Endodermal cell (in vitro differentiated cells): Measurements from ENCODE around the gene AIF1L. TPM values are rescaled to one million over a fixed set of nuclear protein-coding genes. Genes with fewer than 3 reads are reported as not detected.

Experiments
- DNase-seq: peaks from one replicate; pipeline ENCODE4 v3.0.0-alpha.2; 2017
- H3K27ac ChIP-seq: 2 replicates; pipeline ENCODE4 v1.5.1; 2013; ENCODE audit warnings: mild to moderate bottlenecking, low read depth, low read length, moderate library complexity
- H3K27me3 ChIP-seq: 2 replicates; pipeline ENCODE4 v1.6.1; 2013; ENCODE audit warnings: mild to moderate bottlenecking, low read length, moderate library complexity; ENCODE audit not compliant: insufficient read depth, control insufficient read depth, poor library complexity, severe bottlenecking
- H3K36me3 ChIP-seq: 2 replicates; pipeline ENCODE4 v1.7.0; 2013; ENCODE audit warnings: mild to moderate bottlenecking, low read length, moderate library complexity; ENCODE audit not compliant: control insufficient read depth, insufficient read depth
- H3K4me1 ChIP-seq: one replicate; pipeline ENCODE4 v1.7.0; 2013; ENCODE audit warnings: low read length; ENCODE audit not compliant: control insufficient read depth, insufficient read depth
- H3K4me3 ChIP-seq: 2 replicates; pipeline ENCODE4 v1.5.1; 2013; ENCODE audit warnings: mild to moderate bottlenecking, low read length, moderate library complexity
- H3K9ac ChIP-seq: 2 replicates; pipeline ENCODE4 v1.6.1; 2013; ENCODE audit warnings: mild to moderate bottlenecking, low read length, moderate library complexity; ENCODE audit not compliant: poor library complexity, severe bottlenecking; ENCODE audit errors: extremely low read depth
- H3K9me3 ChIP-seq: 2 replicates; pipeline ENCODE4 v1.6.1; 2013; ENCODE audit warnings: mild to moderate bottlenecking, low read length, moderate library complexity; ENCODE audit not compliant: control insufficient read depth
- H3K27ac Mint-ChIP-seq: 2 replicates; pipeline ENCODE4 v1.8.0; 2020; ENCODE audit warnings: mixed read lengths
- H3K27me3 Mint-ChIP-seq: 2 replicates; pipeline ENCODE4 v1.8.0; 2021; ENCODE audit warnings: mild to moderate bottlenecking, mixed read lengths; ENCODE audit not compliant: insufficient read depth
- H3K36me3 Mint-ChIP-seq: 2 replicates; pipeline ENCODE4 v1.8.0; 2020; ENCODE audit warnings: low read depth, mixed read lengths
- H3K4me1 Mint-ChIP-seq: 2 replicates; pipeline ENCODE4 v1.8.0; 2020; ENCODE audit warnings: mixed read lengths
- H3K4me3 Mint-ChIP-seq: 2 replicates; pipeline ENCODE4 v1.8.0; 2020; ENCODE audit warnings: mild to moderate bottlenecking, moderate library complexity, mixed read lengths
- H3K9me3 Mint-ChIP-seq: 2 replicates; pipeline ENCODE4 v1.8.0; 2020; ENCODE audit warnings: mild to moderate bottlenecking, mixed read lengths
- WGBS, 2 experiments: methylation state at CpG; one replicate each; pipeline versions ENCODE4 v1.1.5 to v1.1.7; 2013; ENCODE audit warnings: missing lambda C conversion rate in 2 of 2, mixed read lengths in 1 of 2; ENCODE audit not compliant: insufficient coverage in 1 of 2, insufficient read length in 1 of 2; 5-methylcytosine and 5-hydroxymethylcytosine counted together
- total RNA-seq, 2 donors: library from RNA; stranded (reverse); fragmentation: NEBNext Ultra II Directional in 1 of 2; extraction: Animal tissue kit (Norgen Biotek cat#: 25700) in 1 of 2; gene quantifications; 2 replicates in 1 of 2; 3 replicates in 1 of 2; pipeline ENCODE4 v1.2.1, GENCODE V29; 2021
- TF ChIP-seq, protein P1 (sequence below): fragments of 200-600 bp; sonication (generic); conservative IDR thresholded peaks from 2 replicates; pipeline ENCODE4 v1.5.0; 2021; ENCODE audit warnings: antibody characterized with exemption, mild to moderate bottlenecking

The AIF1L gene
- total RNA-seq, 2 donors from 2014 or later: 93.4 to 117 TPM

DNA sequence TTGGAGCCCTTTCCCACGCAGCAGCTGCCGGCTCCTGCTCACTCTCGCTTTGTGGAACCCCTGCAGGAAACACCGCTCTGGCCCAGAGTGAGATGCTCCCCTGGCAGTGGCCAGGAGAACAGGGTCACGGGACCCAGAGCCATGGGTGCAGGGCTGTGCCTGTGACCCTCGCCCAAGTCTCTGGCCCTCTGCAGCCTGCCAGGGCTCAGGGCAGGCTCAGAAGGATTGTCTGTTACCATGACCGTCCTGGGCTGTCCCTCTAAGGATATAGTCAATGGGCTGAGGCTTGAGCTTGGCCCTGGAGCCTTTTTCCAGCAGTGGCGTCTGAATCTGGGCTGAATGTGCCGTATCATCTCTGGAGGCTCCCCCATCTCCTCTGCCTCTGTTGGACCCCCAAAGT, 28.7 kb upstream of the AIF1L start:
- 78 to 80% methylated on average over 5 to 9 of the region's 9 CpGs for WGBS, 2 experiments
- Mint-ChIP-seq H3K27me3 (no peaks in the 10 kb centered on the region), H3K4me3 (no peak overlapping the region), H3K36me3 (peaks cover 24% of the 10 kb centered on the region), H3K9me3 (no peaks in the 10 kb centered on the region), H3K4me1 (no peaks in the 10 kb centered on the region), H3K27ac (no peak overlapping the region)
- TF ChIP-seq, protein P1, sequence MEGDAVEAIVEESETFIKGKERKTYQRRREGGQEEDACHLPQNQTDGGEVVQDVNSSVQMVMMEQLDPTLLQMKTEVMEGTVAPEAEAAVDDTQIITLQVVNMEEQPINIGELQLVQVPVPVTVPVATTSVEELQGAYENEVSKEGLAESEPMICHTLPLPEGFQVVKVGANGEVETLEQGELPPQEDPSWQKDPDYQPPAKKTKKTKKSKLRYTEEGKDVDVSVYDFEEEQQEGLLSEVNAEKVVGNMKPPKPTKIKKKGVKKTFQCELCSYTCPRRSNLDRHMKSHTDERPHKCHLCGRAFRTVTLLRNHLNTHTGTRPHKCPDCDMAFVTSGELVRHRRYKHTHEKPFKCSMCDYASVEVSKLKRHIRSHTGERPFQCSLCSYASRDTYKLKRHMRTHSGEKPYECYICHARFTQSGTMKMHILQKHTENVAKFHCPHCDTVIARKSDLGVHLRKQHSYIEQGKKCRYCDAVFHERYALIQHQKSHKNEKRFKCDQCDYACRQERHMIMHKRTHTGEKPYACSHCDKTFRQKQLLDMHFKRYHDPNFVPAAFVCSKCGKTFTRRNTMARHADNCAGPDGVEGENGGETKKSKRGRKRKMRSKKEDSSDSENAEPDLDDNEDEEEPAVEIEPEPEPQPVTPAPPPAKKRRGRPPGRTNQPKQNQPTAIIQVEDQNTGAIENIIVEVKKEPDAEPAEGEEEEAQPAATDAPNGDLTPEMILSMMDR: no peak
- Histone ChIP-seq H3K36me3 (no peaks in the 10 kb centered on the region), H3K4me3 (no peak overlapping the region), H3K9me3 (no peaks in the 10 kb centered on the region), H3K27ac (no peak overlapping the region), H3K4me1 (no peaks in the 10 kb centered on the region), H3K9ac (no peak overlapping the region), H3K27me3 (no peaks in the 10 kb centered on the region)
- no peak for DNase-seq

GRCh38 chr9:131068076-131068816, 28.1 kb upstream of the AIF1L start:
- H3K27me3 ChIP-seq: no peaks in the 10 kb centered on the region
- TF ChIP-seq, protein P1: no peak
- H3K9me3 ChIP-seq: no peaks in the 10 kb centered on the region
- Mint-ChIP-seq H3K27me3 (no peaks in the 10 kb centered on the region), H3K4me3 (no peak overlapping the region), H3K4me1 (no peaks in the 10 kb centered on the region), H3K36me3 (peaks cover 29% of the 10 kb centered on the region), H3K9me3 (no peaks in the 10 kb centered on the region), H3K27ac (no peak overlapping the region)
- no peak overlapping the region for H3K27ac ChIP-seq
- no peak overlapping the region for H3K4me3 ChIP-seq
- 82 to 87% methylated on average over 9 to 14 of the region's 14 CpGs for WGBS, 2 experiments
- H3K36me3 ChIP-seq: no peaks in the 10 kb centered on the region
- no peak for DNase-seq
- H3K4me1 ChIP-seq: no peaks in the 10 kb centered on the region
- H3K9ac ChIP-seq: no peak overlapping the region

GRCh38 chr9:131069699-131070098, 26.6 kb upstream of the AIF1L start:
- Mint-ChIP-seq H3K27ac (peak overlapping the region; percentile 48), H3K4me1 (no peaks in the 10 kb centered on the region), H3K9me3 (no peaks in the 10 kb centered on the region), H3K36me3 (peaks cover 33% of the 10 kb centered on the region), H3K4me3 (no peak overlapping the region), H3K27me3 (no peaks in the 10 kb centered on the region)
- Histone ChIP-seq H3K9me3 (no peaks in the 10 kb centered on the region), H3K36me3 (no peaks in the 10 kb centered on the region), H3K9ac (no peak overlapping the region), H3K4me3 (no peak overlapping the region), H3K4me1 (no peaks in the 10 kb centered on the region), H3K27ac (no peak overlapping the region), H3K27me3 (no peaks in the 10 kb centered on the region)
- WGBS, 2 experiments: 93% methylated on average over 11 to 15 of the region's 15 CpGs
- TF ChIP-seq, protein P1: no peak
- no peak for DNase-seq
